ENCODE measurements around the gene ZNF41.

Gene ZNF41

GRCh38 chrX:47482512-47483305, at the start of gene ZNF41:
Gene ZNF41 (minus strand): TSS chrX:47483222. CDS start chrX:47467481, 15,741 bp downstream.
- TF ChIP-seq CTCF (conservative IDR thresholded peaks at IDR 0.05; ENCODE audit: low read depth, low read length) = no peak
- H3K4me3 ChIP-seq (ENCODE audit: low read length) = peak within 1 kb of the TSS; percentile 66
- peak; percentile 46 for DNase-seq (ENCODE audit: low read depth)

GRCh38 chrX:47530049-47530448, 47.0 kb upstream of the ZNF41 start:
- H3K4me3 ChIP-seq (ENCODE audit: low read length) = no peak overlapping the region
- TF ChIP-seq CTCF (conservative IDR thresholded peaks at IDR 0.05; ENCODE audit: low read depth, low read length) = no peak
- no peak for DNase-seq (ENCODE audit: low read depth)

GRCh38 chrX:47529548-47529947, 46.5 kb upstream of the ZNF41 start:
- DNase-seq (ENCODE audit: low read depth) = no peak
- no peak overlapping the region for H3K4me3 ChIP-seq (ENCODE audit: low read length)
- no peak for TF ChIP-seq CTCF (conservative IDR thresholded peaks at IDR 0.05; ENCODE audit: low read depth, low read length)

GRCh38 chrX:47523713-47524166, 40.7 kb upstream of the ZNF41 start:
- no peak for DNase-seq (ENCODE audit: low read depth)
- peak overlapping the region; percentile 52 for H3K4me3 ChIP-seq (ENCODE audit: low read length)
- TF ChIP-seq CTCF (conservative IDR thresholded peaks at IDR 0.05; ENCODE audit: low read depth, low read length) = no peak

GRCh38 chrX:47523297-47523696, 40.3 kb upstream of the ZNF41 start:
- H3K4me3 ChIP-seq (ENCODE audit: low read length) = peak overlapping the region; percentile 52
- peak; percentile 70 for TF ChIP-seq CTCF (conservative IDR thresholded peaks at IDR 0.05; ENCODE audit: low read depth, low read length)
- no peak for DNase-seq (ENCODE audit: low read depth)

- no peak for TF ChIP-seq CTCF (conservative IDR thresholded peaks at IDR 0.05; ENCODE audit: low read depth, low read length)
- no peak overlapping the region for H3K4me3 ChIP-seq (ENCODE audit: low read length)
- DNase-seq (ENCODE audit: low read depth) = no peak
Observed at GRCh38 chrX:47518144-47518543, 35.1 kb upstream of the ZNF41 start.
